Measurements from ENCODE around the gene CTRB2.

DNA sequence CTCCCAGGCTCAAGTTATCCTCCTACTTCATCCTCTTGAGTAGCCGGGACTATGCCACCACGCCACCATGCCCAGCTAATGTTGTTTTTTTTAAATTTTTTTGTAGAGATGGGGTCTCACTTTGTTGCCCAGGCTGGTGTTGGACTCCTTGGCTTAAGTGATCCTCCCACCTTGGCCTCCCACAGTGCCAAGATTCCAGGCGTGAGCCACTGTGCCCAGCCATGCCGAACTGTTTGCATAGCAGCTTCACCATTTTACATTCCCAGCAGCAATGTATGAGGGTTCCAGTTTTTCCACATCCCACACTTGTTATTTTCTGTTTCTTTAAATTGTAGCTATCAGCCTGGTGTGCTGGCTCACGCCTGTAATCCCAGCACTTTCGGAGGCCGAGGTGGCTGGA lies 9.6 kb upstream of the CTRB2 start:
- TF ChIP-seq, protein P1, sequence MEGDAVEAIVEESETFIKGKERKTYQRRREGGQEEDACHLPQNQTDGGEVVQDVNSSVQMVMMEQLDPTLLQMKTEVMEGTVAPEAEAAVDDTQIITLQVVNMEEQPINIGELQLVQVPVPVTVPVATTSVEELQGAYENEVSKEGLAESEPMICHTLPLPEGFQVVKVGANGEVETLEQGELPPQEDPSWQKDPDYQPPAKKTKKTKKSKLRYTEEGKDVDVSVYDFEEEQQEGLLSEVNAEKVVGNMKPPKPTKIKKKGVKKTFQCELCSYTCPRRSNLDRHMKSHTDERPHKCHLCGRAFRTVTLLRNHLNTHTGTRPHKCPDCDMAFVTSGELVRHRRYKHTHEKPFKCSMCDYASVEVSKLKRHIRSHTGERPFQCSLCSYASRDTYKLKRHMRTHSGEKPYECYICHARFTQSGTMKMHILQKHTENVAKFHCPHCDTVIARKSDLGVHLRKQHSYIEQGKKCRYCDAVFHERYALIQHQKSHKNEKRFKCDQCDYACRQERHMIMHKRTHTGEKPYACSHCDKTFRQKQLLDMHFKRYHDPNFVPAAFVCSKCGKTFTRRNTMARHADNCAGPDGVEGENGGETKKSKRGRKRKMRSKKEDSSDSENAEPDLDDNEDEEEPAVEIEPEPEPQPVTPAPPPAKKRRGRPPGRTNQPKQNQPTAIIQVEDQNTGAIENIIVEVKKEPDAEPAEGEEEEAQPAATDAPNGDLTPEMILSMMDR (conservative IDR thresholded peaks at IDR 0.05): no peak
- TF ChIP-seq ZFX (IDR thresholded peaks at IDR 0.05): no peak

Measured in C4-2B (cell line).